ENCODE data around the gene SPDYE2.
"Not testable (repeated sequence)": the region's sequence is repeated elsewhere in the genome, so short reads cannot be mapped to it uniquely, and the experiment has no call there.

Gene SPDYE2

GRCh38 chr7:102540604-102541003 is 10.4 kb upstream of the SPDYE2 start:
- DNase-seq (ENCODE audit: low spot score) = not testable (repeated sequence)

GRCh38 chr7:102542083-102542482 is 8.9 kb upstream of the SPDYE2 start:
- DNase-seq (ENCODE audit: low spot score) = not testable (repeated sequence)

- not testable (repeated sequence) for DNase-seq (ENCODE audit: low spot score)
Observed at GRCh38 chr7:102542771-102543170, 8.3 kb upstream of the SPDYE2 start.

- not testable (repeated sequence) for DNase-seq (ENCODE audit: low spot score)
Observed at GRCh38 chr7:102543596-102543995, 7.4 kb upstream of the SPDYE2 start, which contains the start of gene UPK3BL2. Gene UPK3BL2 (minus strand): TSS chr7:102543696. CDS start chr7:102543636, 60 bp downstream.

GRCh38 chr7:102544372-102544771 is 6.7 kb upstream of the SPDYE2 start:
- DNase-seq (ENCODE audit: low spot score) = not testable (repeated sequence)

- not testable (repeated sequence) for DNase-seq (ENCODE audit: low spot score)
Observed at GRCh38 chr7:102545288-102545687, 5.7 kb upstream of the SPDYE2 start.

- not testable (repeated sequence) for DNase-seq (ENCODE audit: low spot score)
Observed at GRCh38 chr7:102546353-102546752, 4.7 kb upstream of the SPDYE2 start.

GRCh38 chr7:102568620-102569019 is 17.6 kb downstream of the SPDYE2 start:
- DNase-seq (ENCODE audit: low spot score) = peak; percentile 25

GRCh38 chr7:102572261-102573239 is 21.5 kb downstream of the SPDYE2 start, which contains the start of gene POLR2J3:
Gene POLR2J3 (minus strand): TSS chr7:102572583. CDS start chr7:102572521, 62 bp downstream.
- peak; percentile 100 for DNase-seq (ENCODE audit: low spot score)

- DNase-seq (ENCODE audit: low spot score) = not testable (repeated sequence)
Observed at GRCh38 chr7:102574607-102575006, 23.6 kb downstream of the SPDYE2 start.

GRCh38 chr7:102576363-102576762 is 25.3 kb downstream of the SPDYE2 start:
- DNase-seq (ENCODE audit: low spot score) = not testable (repeated sequence)

GRCh38 chr7:102577315-102578240 is 26.6 kb downstream of the SPDYE2 start:
- DNase-seq (ENCODE audit: low spot score) = peak; percentile 1

GRCh38 chr7:102578486-102578885 is 27.5 kb downstream of the SPDYE2 start:
- DNase-seq (ENCODE audit: low spot score) = not testable (repeated sequence)

GRCh38 chr7:102581722-102582121 is 30.7 kb downstream of the SPDYE2 start:
- not testable (repeated sequence) for DNase-seq (ENCODE audit: low spot score)

GRCh38 chr7:102583495-102583894 is 32.5 kb downstream of the SPDYE2 start:
- DNase-seq (ENCODE audit: low spot score) = not testable (repeated sequence)

GRCh38 chr7:102589857-102590256 is 38.8 kb downstream of the SPDYE2 start:
- not testable (repeated sequence) for DNase-seq (ENCODE audit: low spot score)

GRCh38 chr7:102592477-102593019 is 41.5 kb downstream of the SPDYE2 start:
- DNase-seq (ENCODE audit: low spot score) = not testable (repeated sequence)

GRCh38 chr7:102593637-102594334 is 42.8 kb downstream of the SPDYE2 start:
- DNase-seq (ENCODE audit: low spot score) = not testable (repeated sequence)

- DNase-seq (ENCODE audit: low spot score) = not testable (repeated sequence)
Observed at GRCh38 chr7:102596036-102596435, 45.0 kb downstream of the SPDYE2 start.

GRCh38 chr7:102599699-102600098 is 48.7 kb downstream of the SPDYE2 start:
- DNase-seq (ENCODE audit: low spot score) = not testable (repeated sequence)

- DNase-seq (ENCODE audit: low spot score) = not testable (repeated sequence)
Observed at GRCh38 chr7:102602317-102602716, 51.3 kb downstream of the SPDYE2 start.

Data from left forelimb (tissue), 1 donor.